ENCODE data around the gene TTLL1.

GRCh38 chr22:43035250-43035649 is 53.9 kb downstream of the TTLL1 start:
- TF ChIP-seq CTCF (IDR thresholded peaks at IDR 0.05), result no peak
- TF ChIP-seq EZH2 (IDR thresholded peaks at IDR 0.05), result no peak
- TF ChIP-seq EZH2phosphoT487 (IDR thresholded peaks at IDR 0.05), result no peak

Measured in neural progenitor cell (in vitro differentiated cells).